Activated CD4-positive, alpha-beta memory T cell treated with anti-CD3 and anti-CD28 coated beads for 36 hours (primary cell): ENCODE data around the gene ROR1. TPM values are rescaled to one million over a fixed set of nuclear protein-coding genes. Genes with fewer than 3 reads are reported as not detected.
A peak's percentile ranks its signal among the peaks of the same experiment; 100 is the strongest.

Experiments used
- CTCF ChIA-PET: fragments of 350-600 bp; sonication (Branson Sonifier 250); formaldehyde crosslinking; loops from one replicate; lab custom pipeline; 2021; ENCODE audit warnings: antibody characterized with exemption, inconsistent platforms; lab: Charles Lee
- POLR2A ChIA-PET: fragments of 350-600 bp; sonication (Branson Sonifier 250); formaldehyde crosslinking; loops from one replicate; lab custom pipeline; 2021; ENCODE audit warnings: antibody characterized with exemption; lab: Charles Lee
- DNase-seq: peaks from one replicate; pipeline ENCODE4 v3.0.0-alpha.2; 2020
- H3K27ac Mint-ChIP-seq: one replicate; pipeline ENCODE4 v1.8.0; 2021; ENCODE audit warnings: mixed read lengths
- H3K27me3 Mint-ChIP-seq: one replicate; pipeline ENCODE4 v1.8.0; 2021; ENCODE audit warnings: mixed read lengths
- H3K36me3 Mint-ChIP-seq: one replicate; pipeline ENCODE4 v1.8.0; 2021; ENCODE audit warnings: mixed read lengths
- H3K4me1 Mint-ChIP-seq: one replicate; pipeline ENCODE4 v1.8.0; 2021; ENCODE audit warnings: low read depth, mixed read lengths
- H3K4me3 Mint-ChIP-seq: one replicate; pipeline ENCODE4 v1.8.0; 2021; ENCODE audit warnings: mild to moderate bottlenecking, mixed read lengths
- H3K9me3 Mint-ChIP-seq: one replicate; pipeline ENCODE4 v1.8.0; 2021; ENCODE audit warnings: mixed read lengths
- intact Hi-C: fragments of 100-400 bp; cut with micrococcal nuclease; formaldehyde crosslinking; loops from one replicate; pipeline ENCODE4 v1.15.1; 2023
- total RNA-seq, 2 experiments: library from RNA; stranded (reverse); gene quantifications; one replicate each; pipeline ENCODE4 v1.2.3, GENCODE V29; 2021

The ROR1 gene
- total RNA-seq, 2 experiments from 2014 or later: 0.10 to 0.12 TPM

DNA sequence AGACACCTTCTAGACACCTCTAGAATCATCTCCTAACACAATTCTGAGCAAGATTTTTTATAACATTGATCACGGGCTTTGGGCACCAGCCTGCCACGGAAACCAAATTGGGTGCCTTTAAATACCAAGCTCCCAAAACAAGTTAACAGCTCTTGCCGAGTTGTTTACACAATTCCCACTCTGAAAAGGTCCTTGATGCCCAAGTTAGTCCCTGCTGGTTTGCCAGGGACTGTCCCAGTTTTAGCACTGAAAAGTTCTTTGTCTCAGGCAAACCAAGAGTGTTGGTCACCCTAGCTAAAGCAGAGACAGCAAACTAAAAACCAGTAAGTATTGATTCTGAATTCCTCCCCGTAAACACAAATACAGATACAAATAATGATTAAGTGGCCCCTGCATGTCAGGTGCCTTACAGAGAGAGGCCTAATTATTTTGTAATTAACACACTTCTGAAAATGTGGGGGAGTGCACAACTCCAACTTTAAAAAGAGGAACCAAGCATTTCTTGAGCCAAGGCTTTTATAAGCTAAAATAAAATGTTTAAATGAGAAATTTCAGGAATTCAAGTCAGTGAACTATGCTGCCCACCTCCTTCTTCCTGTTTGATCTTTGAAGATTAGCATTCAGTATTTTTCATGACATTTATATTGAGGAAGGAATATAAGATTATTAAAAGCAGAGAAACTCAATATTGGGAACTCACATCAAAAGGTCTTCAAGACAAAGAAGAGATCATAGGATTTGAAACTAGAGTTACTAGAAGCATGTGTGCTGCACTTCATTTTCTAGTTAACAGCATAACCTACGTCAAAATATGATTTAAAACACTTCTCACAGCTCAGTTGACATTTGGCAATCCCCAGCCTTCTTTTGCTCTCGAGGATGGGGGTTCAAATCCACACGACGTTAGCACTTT lies 420.6 kb downstream of the ROR1 start:
- peaks cover 1% of the 10 kb centered on the region for H3K4me1 Mint-ChIP-seq
- no peak overlapping the region for H3K27ac Mint-ChIP-seq
- H3K4me3 Mint-ChIP-seq: no peak overlapping the region
- no peak for DNase-seq
- no peaks in the 10 kb centered on the region for H3K27me3 Mint-ChIP-seq
- no peaks in the 10 kb centered on the region for H3K9me3 Mint-ChIP-seq
- ChIA-PET CTCF (no interaction called here), POLR2A (no interaction called here)
- no peaks in the 10 kb centered on the region for H3K36me3 Mint-ChIP-seq
- intact Hi-C loops: no loop called here

DNA sequence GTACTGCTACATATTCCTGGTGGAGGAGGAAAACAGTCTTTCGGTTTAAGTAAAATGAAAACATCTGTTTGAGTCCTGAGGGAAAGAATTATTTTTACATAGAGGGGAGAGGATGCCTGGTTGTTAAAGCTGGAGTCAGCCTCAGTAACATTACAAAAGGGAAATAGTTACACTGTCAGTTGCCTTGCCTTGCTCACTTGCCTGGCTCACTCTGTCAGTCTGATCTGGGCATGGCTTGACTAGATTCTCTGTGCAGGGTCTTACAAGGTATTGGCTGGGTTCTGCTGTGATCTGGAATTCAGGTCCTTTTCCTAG lies 421.2 kb downstream of the ROR1 start:
- Mint-ChIP-seq H3K9me3 (no peaks in the 10 kb centered on the region), H3K36me3 (no peaks in the 10 kb centered on the region), H3K4me1 (peaks cover 1% of the 10 kb centered on the region), H3K27ac (no peak overlapping the region), H3K4me3 (no peak overlapping the region), H3K27me3 (no peaks in the 10 kb centered on the region)
- ChIA-PET POLR2A (no interaction called here), CTCF (no interaction called here)
- intact Hi-C loops: no loop called here
- no peak for DNase-seq

DNA sequence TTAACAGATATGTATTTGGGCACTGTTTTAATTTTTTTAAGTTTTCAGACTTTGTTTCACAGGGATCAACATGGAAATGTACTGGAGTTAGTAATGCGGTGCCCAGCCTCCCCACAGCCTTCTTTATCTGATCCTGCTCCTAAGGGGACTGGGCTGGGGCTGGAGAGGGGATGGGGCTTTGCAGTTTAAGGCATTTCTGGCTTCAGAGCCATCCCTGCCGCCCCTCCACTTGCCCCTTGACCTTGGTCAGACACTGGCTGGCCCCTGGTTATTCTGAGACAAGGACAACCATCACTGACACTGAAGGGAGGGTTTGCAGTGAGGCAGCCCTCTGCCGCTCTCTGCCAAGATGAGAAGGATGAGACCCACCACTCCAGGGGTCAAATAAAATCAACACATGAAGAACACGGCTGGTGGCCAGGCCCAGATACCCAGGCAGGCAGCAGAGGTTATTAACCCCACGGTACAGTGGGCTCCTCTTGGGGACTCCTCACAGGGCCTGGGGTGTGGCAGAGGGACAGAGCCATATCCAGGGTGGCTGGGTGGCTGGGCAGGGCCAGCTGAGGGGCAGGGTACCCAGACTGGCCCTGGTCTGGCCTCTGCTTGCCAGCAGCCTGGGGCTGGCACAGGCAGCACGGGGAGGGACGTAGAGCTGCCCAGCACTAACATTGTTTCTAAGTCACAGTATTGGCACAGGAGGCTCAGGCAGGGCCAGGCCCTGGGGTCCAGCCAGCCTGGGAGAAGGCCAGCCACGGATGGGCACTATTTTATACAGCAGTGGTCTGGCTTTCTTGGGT lies 422.5 kb downstream of the ROR1 start:
- Mint-ChIP-seq H3K27ac (no peak overlapping the region), H3K36me3 (no peaks in the 10 kb centered on the region), H3K4me1 (peaks cover 1% of the 10 kb centered on the region), H3K9me3 (no peaks in the 10 kb centered on the region), H3K4me3 (no peak overlapping the region), H3K27me3 (no peaks in the 10 kb centered on the region)
- POLR2A ChIA-PET: no interaction called here
- no peak for DNase-seq
- intact Hi-C loops: no loop called here
- CTCF ChIA-PET: no interaction called here

DNA sequence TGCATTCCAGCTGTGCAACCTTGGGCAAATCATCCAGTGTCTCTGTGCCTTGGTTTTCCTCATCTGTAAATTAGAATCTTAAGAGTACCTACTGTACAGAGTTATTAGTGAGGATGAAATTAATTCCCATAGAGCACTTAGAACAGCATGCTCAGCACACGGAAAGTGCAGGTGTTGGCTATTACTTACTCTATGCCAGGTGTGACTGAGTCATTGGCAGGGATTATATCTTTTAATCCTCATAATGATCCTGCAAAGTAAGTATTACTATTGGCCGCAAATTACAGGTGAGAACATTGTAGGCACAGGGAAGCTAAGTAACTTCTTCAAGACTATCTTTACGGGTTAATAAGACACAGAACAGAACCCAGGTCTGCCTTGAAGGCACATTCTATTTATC lies 423.3 kb downstream of the ROR1 start:
- H3K36me3 Mint-ChIP-seq: no peaks in the 10 kb centered on the region
- H3K4me3 Mint-ChIP-seq: no peak overlapping the region
- H3K27me3 Mint-ChIP-seq: no peaks in the 10 kb centered on the region
- no peaks in the 10 kb centered on the region for H3K9me3 Mint-ChIP-seq
- POLR2A ChIA-PET: no interaction called here
- CTCF ChIA-PET: no interaction called here
- peaks cover 1% of the 10 kb centered on the region for H3K4me1 Mint-ChIP-seq
- intact Hi-C loops: no loop called here
- no peak for DNase-seq
- H3K27ac Mint-ChIP-seq: no peak overlapping the region

DNA sequence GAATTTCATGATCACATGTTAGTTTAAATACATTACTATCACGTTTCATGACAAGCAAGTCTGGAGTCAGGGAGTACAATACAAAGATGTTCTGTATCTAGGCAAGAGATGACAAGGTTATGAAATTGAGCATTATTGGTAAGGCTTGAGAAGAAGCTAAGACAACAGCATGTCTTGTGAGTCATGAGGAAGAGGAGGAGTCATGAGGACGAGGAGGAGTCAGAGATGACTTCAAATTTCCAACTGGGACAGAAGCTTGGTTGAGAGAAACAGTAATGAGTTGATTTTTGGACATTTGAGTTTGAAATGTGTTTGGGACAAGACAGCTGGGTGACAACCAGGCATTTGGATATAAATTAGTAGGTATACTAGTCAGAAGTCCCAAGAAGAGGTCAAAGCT lies 425.3 kb downstream of the ROR1 start:
- Mint-ChIP-seq H3K4me1 (peaks cover 1% of the 10 kb centered on the region), H3K27me3 (no peaks in the 10 kb centered on the region), H3K4me3 (no peak overlapping the region), H3K27ac (no peak overlapping the region), H3K36me3 (no peaks in the 10 kb centered on the region), H3K9me3 (no peaks in the 10 kb centered on the region)
- ChIA-PET POLR2A (no interaction called here), CTCF (interaction anchor here (0.5 kb wide), 1 partner anchor 165 kb away, joined by 3 read pairs; no protein-coding TSS in a partner anchor)
- DNase-seq: no peak
- intact Hi-C loops: no loop called here

- no peaks in the 10 kb centered on the region for H3K36me3 Mint-ChIP-seq
- no peaks in the 10 kb centered on the region for H3K27me3 Mint-ChIP-seq
- H3K9me3 Mint-ChIP-seq: no peaks in the 10 kb centered on the region
- H3K27ac Mint-ChIP-seq: no peak overlapping the region
- H3K4me3 Mint-ChIP-seq: no peak overlapping the region
- CTCF ChIA-PET: no interaction called here
- intact Hi-C loops: no loop called here
- DNase-seq: no peak
- peaks cover 1% of the 10 kb centered on the region for H3K4me1 Mint-ChIP-seq
- POLR2A ChIA-PET: no interaction called here
These were observed 426.2 kb downstream of the ROR1 start for GRCh38 chr1:64200064-64200463.

GRCh38 chr1:64203420-64203819 lies 429.6 kb downstream of the ROR1 start, which contains the start of gene UBE2U:
Gene UBE2U, plus strand, starts transcription at chr1:64203623. Its CDS starts 428 bp downstream, at chr1:64204051.
- no peak within 1 kb of the TSS for H3K27ac Mint-ChIP-seq
- H3K9me3 Mint-ChIP-seq: no peaks in the 10 kb centered on the region
- CTCF ChIA-PET: no interaction called here
- H3K4me3 Mint-ChIP-seq: no peak within 1 kb of the TSS
- peaks cover 1% of the 10 kb centered on the region for H3K4me1 Mint-ChIP-seq
- H3K27me3 Mint-ChIP-seq: peaks cover 3% of the 10 kb centered on the region
- H3K36me3 Mint-ChIP-seq: no peaks in the 10 kb centered on the region
- no peak for DNase-seq
- POLR2A ChIA-PET: no interaction called here
- intact Hi-C loops: no loop called here

DNA sequence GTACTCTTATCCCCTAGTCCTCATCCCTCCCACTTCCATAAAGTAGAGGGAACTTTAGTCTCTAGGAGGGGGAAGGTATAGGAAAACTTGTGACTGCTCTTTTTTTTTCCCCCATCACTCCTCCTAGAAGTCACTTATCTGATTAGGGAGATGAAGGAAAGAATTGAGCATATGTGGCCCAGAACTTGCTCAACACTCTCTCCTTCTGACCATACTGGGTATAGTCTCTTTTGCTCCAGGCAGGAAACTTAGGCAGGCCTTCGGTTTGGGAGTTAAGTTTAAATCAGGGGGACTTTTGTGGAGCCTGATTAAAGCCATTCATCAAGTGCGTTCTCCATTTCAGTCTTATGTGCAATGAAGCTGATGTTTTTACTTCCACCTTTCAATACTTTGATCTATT lies 435.4 kb downstream of the ROR1 start:
- CTCF ChIA-PET: no interaction called here
- intact Hi-C loops: no loop called here
- no peak overlapping the region for H3K27ac Mint-ChIP-seq
- no peak overlapping the region for H3K4me3 Mint-ChIP-seq
- POLR2A ChIA-PET: no interaction called here
- H3K36me3 Mint-ChIP-seq: no peaks in the 10 kb centered on the region
- no peaks in the 10 kb centered on the region for H3K9me3 Mint-ChIP-seq
- DNase-seq: no peak
- no peaks in the 10 kb centered on the region for H3K4me1 Mint-ChIP-seq
- H3K27me3 Mint-ChIP-seq: peaks cover 3% of the 10 kb centered on the region

GRCh38 chr1:64212031-64212430 lies 438.2 kb downstream of the ROR1 start:
- intact Hi-C loops: no loop called here
- no peak for DNase-seq
- ChIA-PET POLR2A (no interaction called here), CTCF (no interaction called here)
- no peaks in the 10 kb centered on the region for H3K4me1 Mint-ChIP-seq
- peaks cover 5% of the 10 kb centered on the region for H3K27me3 Mint-ChIP-seq
- no peak overlapping the region for H3K4me3 Mint-ChIP-seq
- H3K27ac Mint-ChIP-seq: no peak overlapping the region
- no peaks in the 10 kb centered on the region for H3K9me3 Mint-ChIP-seq
- no peaks in the 10 kb centered on the region for H3K36me3 Mint-ChIP-seq

GRCh38 chr1:64215576-64215975 lies 441.8 kb downstream of the ROR1 start:
- Mint-ChIP-seq H3K4me1 (no peaks in the 10 kb centered on the region), H3K9me3 (no peaks in the 10 kb centered on the region), H3K27me3 (peaks cover 8% of the 10 kb centered on the region), H3K36me3 (no peaks in the 10 kb centered on the region), H3K27ac (no peak overlapping the region), H3K4me3 (no peak overlapping the region)
- no peak for DNase-seq
- ChIA-PET CTCF (interaction anchor here (0.7 kb wide), 1 partner anchor 888 kb away, joined by 4 read pairs; no protein-coding TSS in a partner anchor), POLR2A (no interaction called here)
- intact Hi-C loops: no loop called here

DNA sequence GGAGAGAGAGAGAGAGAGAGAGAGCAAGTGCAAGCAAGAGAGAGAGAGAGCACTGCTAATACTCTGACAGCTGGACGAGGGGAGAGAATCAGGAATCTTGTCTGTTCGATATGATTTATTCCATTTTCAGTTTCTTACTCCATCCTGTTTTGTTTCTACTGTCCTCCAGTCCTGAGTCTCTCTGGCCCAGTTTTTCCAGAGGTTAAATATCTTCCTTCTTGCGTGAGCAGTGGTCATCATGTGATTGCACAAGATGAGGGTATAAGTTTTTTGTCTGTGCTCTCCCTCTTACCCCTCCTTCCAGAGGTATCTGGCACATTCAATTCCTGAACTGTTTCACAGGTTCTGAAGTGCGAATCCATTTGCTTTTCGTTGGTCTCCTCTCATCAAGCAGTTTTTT lies 446.4 kb downstream of the ROR1 start:
- peaks cover 13% of the 10 kb centered on the region for H3K27me3 Mint-ChIP-seq
- intact Hi-C loops: no loop called here
- ChIA-PET CTCF (no interaction called here), POLR2A (no interaction called here)
- H3K9me3 Mint-ChIP-seq: no peaks in the 10 kb centered on the region
- peaks cover 8% of the 10 kb centered on the region for H3K4me1 Mint-ChIP-seq
- H3K4me3 Mint-ChIP-seq: no peak overlapping the region
- no peaks in the 10 kb centered on the region for H3K36me3 Mint-ChIP-seq
- H3K27ac Mint-ChIP-seq: no peak overlapping the region
- DNase-seq: no peak

GRCh38 chr1:64223329-64224151 lies 449.7 kb downstream of the ROR1 start:
- H3K9me3 Mint-ChIP-seq: no peaks in the 10 kb centered on the region

More at GRCh38 chr1:64223329-64224151, 449.7 kb downstream of the ROR1 start:
- ChIA-PET POLR2A (no interaction called here), CTCF (no interaction called here)
- peaks cover 8% of the 10 kb centered on the region for H3K4me1 Mint-ChIP-seq
- no peak overlapping the region for H3K4me3 Mint-ChIP-seq
- peaks cover 16% of the 10 kb centered on the region for H3K27me3 Mint-ChIP-seq
- intact Hi-C loops: loop anchor here (1.0 kb wide), 1 partner anchor 51 kb away; no protein-coding TSS in a partner anchor
- DNase-seq: no peak
- no peaks in the 10 kb centered on the region for H3K36me3 Mint-ChIP-seq
- peak overlapping the region; percentile 42 for H3K27ac Mint-ChIP-seq
